Islet of Langerhans (tissue), 1 donor: ENCODE measurements around the gene KIF26B.

Experiments
- FAIRE-seq: peaks from one replicate; lab custom pipeline; 2011; peaks lifted over from hg19 to GRCh38; lab: Jason Lieb, UNC

The KIF26B gene

GRCh38 chr1:245241526-245242130 is 86.8 kb downstream of the KIF26B start:
- no peak for FAIRE-seq

GRCh38 chr1:245242989-245243388 is 88.2 kb downstream of the KIF26B start:
- FAIRE-seq = no peak

DNA sequence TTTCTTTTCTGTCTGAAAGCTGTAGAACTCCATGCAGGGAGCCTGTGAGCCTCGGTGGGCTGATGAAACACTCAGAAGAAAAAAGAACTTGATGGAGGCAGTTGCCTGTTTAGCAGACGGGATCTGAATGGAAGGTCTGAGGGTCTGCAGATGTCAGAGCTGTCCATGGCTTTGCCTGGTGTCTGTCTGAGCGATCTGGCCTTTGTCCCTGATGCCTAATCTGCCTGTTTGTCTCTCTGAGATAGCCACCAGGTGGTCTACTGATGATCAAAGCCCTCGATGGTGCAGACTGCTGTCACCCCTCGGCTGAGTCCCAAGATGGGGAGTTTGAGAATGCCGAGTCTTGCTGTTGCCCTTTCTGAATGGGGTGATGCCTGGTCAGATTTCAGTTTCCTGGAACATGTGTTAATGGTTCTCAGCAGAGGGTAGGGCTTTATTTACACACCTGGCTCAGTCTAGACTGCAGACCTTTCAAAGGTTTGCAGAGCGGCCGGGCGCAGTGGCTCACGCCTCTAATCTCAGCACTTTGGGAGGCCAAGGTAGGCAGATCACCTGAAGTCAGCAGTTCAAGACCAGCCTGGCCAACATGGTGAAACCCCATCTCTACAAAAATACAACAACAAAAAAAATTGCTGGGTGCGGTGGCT is 90.4 kb downstream of the KIF26B start:
- FAIRE-seq = no peak

- no peak for FAIRE-seq
Measured at GRCh38 chr1:245246433-245246832, 91.6 kb downstream of the KIF26B start.

DNA sequence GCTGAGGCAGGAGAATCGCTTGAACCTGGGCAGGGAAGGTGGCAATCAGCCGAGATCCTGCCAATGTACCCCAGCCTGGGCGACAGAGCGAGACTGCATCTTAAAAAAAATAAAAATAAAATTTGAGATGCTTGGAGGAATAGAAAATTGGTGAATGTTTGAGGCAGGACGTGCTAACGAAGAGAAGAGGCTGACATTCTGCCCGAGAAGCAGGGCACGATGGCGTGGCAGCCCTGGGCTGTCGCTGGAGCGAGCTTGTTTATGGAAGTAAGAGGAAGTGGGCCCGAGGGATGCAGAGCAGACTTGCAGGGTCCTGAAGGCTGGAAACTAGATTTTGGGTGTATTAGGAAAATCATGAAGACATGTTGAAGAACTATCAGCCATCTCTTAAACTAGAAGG is 92.6 kb downstream of the KIF26B start:
- FAIRE-seq = no peak

DNA sequence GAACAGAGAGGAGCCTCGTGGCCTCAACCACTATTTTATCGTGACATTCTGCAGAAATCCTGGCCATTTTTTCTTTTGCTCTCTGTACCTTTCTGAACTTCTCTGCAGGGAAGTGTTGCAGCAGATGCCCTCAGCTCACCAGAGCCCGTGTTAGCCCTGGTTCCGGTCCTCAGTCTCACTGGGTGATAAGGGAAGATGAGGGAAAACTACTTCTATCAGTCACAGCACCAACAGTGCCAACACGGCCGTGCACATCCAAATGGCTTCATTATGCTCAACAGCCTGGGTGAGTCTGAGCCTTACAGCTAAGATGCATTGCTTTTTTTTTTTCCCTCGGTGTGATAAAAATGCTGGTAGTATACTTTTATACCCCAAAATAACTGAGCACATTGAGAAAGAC is 93.0 kb downstream of the KIF26B start:
- no peak for FAIRE-seq

DNA sequence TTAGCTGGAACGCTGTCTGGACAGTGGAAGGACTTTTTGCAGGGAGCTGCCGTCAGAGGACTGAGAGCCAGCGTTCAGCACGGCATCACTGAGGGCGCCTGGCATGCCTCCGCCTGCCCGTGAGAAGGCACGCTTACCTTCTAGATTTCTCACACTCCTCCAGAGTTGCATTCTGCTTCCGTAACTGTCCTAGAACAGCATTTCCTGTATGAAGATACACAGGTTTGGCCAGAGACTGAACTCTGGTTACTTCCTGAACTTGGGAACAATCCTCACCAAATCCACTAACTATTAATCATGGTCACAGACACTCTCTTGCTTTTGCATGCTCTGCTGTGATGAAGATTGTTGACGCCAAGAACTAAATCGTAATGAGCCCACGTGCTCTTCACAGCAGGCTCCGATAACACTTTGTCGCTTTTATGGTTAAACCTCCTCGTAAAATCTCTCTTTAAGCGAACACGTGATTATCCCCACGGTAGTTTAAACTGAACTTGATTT is 93.5 kb downstream of the KIF26B start:
- FAIRE-seq = no peak

GRCh38 chr1:245255783-245256182 is 101.0 kb downstream of the KIF26B start:
- FAIRE-seq = no peak

- no peak for FAIRE-seq
Measured at GRCh38 chr1:245256528-245256927, 101.7 kb downstream of the KIF26B start.

DNA sequence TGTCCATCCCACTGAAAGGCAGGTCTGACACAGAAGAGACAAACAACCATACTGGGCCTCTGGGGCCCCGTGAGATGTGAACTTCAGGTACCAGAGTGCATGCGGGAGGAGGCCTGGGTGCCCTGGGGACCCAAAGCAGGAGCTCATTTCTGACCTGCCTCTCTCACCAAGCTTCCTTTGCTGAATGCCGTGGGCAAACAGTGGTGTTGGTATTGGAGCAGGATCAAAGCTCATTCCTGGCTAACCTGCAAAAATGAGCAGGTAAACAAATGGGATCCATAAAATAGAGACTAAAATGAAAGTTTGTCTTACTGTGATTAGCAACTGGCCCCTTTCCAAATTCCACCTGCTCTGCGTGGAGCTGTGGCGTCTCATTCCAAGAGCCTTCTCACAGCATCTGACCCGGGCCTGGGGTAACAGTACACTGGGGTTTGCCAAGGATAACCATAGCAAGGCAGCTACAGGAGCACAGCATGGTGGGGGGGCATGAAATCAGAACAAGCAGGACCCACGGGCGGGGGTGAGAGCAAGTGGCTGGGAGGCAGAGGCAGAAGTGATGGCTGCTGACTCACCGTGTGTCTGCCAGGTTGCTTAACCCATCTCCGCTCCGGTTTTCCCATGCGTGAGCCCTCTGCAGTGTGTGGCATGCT is 103.6 kb downstream of the KIF26B start:
- FAIRE-seq = no peak

DNA sequence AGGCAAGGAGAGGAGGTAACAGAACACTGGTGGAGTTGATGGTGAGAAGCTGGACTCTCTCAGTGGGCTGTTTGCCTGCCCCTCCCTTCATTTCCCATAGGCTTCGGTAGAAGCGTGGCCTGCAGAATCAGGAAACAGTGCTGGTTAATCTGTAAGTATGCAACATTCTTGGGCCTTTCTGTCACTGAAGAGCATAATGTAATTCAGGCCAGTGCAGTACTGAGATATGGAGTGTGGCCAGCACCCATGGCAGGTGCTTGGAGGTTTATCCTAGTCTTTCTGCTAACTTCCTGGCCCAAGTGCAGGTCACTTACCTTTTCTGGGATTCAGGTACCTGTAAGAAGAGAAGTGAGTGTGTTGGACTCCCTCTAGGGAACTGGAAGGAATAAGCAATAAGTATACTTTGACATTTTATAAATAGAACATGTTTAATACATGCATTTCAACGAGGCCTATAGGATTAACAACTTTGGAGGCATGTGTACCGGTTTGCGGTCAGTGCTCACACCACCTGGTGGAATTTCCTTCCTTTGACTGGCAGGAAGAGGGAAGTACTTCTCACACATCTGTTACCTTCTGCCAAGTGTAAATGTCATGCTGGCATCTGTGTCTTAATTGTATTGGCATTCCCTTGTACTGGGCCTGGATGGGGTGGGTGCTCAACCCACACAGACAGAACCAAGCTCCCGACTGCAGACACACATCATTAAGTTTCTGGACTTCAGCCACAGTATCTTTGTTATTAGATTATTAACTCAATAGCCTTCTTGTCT is 105.5 kb downstream of the KIF26B start:
- no peak for FAIRE-seq

DNA sequence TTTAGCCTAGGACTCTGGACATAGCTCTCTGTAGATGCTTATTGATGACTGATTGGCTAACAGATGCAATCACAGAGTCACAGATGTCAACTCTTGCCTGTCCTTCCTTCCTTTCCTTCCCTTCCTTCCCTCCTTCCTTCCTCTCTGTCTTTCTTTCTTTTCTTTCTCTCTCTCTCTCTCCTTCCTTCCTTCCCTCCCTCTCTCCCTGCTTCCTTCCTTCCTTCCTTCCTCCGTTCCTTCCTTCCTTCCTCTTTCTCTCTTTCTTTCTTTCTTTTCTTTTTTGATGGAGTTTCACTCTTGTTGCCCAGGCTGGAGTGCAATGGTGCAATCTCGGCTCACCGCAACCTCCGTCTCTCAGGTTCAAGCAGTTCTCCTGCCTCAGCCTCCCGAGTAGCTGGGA is 106.1 kb downstream of the KIF26B start:
- FAIRE-seq = no peak

- FAIRE-seq = no peak
Measured at GRCh38 chr1:245261786-245262185, 107.0 kb downstream of the KIF26B start.

DNA sequence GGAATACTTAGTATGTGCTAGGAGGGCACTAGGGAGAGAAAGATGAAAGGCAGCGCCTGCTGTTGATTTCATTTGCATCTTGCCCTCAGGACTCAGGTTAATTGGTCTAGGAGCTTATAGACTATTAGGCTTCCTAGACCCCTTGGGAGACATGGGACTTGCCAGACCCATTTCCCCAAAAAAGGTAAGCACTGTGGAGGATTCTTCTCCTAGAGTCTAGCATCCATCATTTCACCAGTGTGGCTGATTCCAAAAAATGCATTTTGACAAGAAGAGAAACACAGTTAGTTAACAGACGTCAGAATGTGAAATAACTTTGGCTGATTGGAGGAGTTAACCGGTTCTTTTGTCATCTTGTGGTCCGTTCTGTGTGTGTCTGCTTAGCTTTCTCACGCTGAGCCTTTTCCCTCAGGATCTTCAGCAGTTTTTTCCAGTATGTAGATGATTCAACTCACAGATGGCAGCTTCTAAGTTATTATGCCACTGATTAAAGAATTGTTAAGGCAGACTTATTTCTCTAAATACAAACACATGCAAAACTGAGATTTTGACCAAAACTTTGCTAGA is 108.8 kb downstream of the KIF26B start:
- no peak for FAIRE-seq

DNA sequence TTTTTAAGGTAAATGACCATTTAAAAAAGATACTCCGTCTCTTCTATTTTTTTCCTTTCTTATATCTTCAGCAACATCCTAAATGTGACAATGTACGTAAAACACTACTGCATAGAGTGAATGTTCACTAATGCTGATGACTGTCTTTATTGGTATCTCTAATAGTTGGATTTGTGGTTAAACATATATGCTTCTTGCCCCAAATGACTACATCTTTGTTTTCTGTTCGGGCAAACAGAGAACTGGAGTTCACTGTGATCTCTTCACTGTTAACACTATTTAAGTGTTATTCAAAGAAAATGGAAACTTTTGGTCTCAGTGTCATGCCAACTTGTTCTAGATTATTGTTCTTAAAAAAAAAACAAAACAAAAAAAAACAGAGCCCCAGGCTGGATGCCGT is 109.4 kb downstream of the KIF26B start:
- no peak for FAIRE-seq

- FAIRE-seq = no peak
Measured at GRCh38 chr1:245266105-245266504, 111.3 kb downstream of the KIF26B start.

DNA sequence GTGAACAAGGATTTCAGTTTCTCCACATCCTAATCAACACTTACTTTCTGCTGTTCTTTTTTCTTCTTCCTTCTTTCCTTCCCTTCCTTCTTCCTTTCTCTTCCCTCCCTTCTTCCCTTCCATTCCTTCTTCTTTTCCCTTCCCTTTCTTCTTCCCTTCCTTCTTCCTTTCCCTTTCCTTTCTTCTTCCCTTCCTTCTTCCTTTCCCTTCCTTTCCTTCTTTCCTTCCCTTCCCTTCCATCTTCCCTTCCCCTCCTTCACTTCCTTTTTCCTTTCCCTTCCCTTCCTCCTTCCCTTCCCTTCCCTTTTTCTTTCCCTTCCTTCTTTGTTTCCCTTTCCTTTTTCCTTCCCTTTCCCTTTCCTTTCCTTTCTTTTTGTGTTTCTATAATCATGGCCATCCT is 115.3 kb downstream of the KIF26B start:
- no peak for FAIRE-seq

- no peak for FAIRE-seq
Measured at GRCh38 chr1:245270972-245271371, 116.2 kb downstream of the KIF26B start.

DNA sequence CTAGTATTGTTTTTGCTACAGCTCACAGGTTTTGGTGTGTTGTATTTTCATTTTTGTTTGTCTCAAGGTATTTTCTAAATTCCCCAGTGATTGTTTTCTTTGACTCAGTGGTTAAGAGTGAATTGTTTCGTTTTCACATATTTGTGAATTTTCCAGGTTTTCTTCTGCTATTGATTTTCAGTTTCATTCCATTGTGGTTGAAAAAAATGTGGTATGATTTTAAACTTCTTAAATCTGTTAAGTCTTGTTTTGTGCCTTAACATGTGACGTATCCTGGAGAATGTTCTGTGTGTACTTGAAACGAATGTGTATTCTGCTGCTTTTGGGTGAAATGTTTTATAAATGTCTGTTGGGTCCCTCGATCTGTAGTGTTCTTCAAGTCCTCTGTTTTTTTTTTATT is 117.9 kb downstream of the KIF26B start:
- no peak for FAIRE-seq

- FAIRE-seq = no peak
Measured at GRCh38 chr1:245276445-245276844, 121.7 kb downstream of the KIF26B start.

DNA sequence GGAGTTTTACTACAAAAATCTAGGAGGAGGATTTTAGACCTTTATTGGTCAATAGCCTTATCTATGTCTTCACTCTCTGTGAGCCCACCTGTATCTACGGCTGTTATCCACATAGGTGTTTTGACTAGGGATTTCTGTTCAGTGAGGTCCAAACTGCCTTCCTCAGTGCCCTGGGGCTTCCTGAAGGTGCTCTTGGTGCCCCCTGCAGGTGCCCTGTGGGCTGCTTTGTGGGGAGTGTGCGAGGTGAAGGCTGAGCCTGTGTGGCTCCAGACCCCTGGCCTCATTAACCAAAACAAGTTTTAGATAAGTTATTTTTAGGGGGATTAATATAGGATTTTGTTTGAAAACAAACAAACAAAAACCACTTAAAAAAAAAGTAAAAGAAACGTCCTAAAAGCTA is 122.5 kb downstream of the KIF26B start:
- FAIRE-seq = no peak

GRCh38 chr1:245278846-245279245 is 124.1 kb downstream of the KIF26B start:
- FAIRE-seq = no peak

DNA sequence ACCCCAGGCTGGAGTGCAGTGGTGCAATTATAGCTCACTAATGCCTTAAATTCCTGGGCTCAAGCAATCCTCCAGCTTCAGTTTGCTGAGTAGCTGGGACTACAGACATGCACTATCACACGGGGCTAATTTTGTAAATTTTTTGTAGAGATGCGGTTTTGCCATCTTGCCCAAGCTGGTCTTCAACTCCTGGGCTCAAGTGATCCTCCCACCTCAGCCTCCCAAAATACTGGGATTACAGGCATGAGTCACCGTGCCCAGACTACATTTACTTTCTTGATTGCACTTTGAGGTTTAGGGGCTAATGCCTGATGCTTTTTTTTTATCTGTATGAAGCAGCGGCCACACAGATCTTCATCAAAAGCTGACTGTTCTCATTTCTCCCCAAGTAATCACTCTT is 124.6 kb downstream of the KIF26B start:
- no peak for FAIRE-seq
